Body of pancreas (tissue), 4 donors: ENCODE data around the gene TRPV6. TPM values are rescaled to one million over a fixed set of nuclear protein-coding genes. Genes with fewer than 3 reads are reported as not detected.

Experiments
- ATAC-seq: fragments of 150-250 bp; one replicate; pipeline ENCODE4 v1.9.1; 2016
- DNase-seq, 4 donors: peaks; one replicate each; pipeline ENCODE4 v3.0.0-alpha.2; 2019
- H3K27ac ChIP-seq, 4 donors: fragments of 200-600 bp; sonication (generic); 1 replicate in 3 of 4; 2 replicates in 1 of 4; pipeline versions ENCODE4 v1.5.1 to v1.6.1; 2016 to 2019; ENCODE audit warnings: mild to moderate bottlenecking in 1 of 4, mixed read lengths in 1 of 4, moderate library complexity in 1 of 4
- H3K27me3 ChIP-seq, 2 donors: fragments of 200-600 bp; sonication (generic); one replicate each; pipeline ENCODE4 v1.6.0; 2016; ENCODE audit warnings: mild to moderate bottlenecking in 1 of 2
- H3K36me3 ChIP-seq, 2 donors: fragments of 200-600 bp; sonication (generic); replicated peaks in 1 of 2; 2 replicates each; pipeline ENCODE4 v1.5.1; 2016; ENCODE audit warnings: low read depth in 2 of 2; ENCODE audit not compliant: insufficient read depth in 1 of 2
- H3K4me1 ChIP-seq: fragments of 200-600 bp; sonication (generic); one replicate; pipeline ENCODE4 v1.6.0; 2016
- H3K4me3 ChIP-seq, 2 donors: fragments of 200-600 bp; sonication (generic); 1 replicate in 1 of 2; 2 replicates in 1 of 2; pipeline ENCODE4 v1.5.1; 2016 to 2019
- H3K9me3 ChIP-seq, 3 donors: fragments of 200-600 bp; sonication (generic); 1 replicate in 2 of 3; 2 replicates in 1 of 3; pipeline ENCODE4 v1.5.1; 2016
- POLR2A ChIP-seq, 3 donors: fragments of 450-650 bp; IDR thresholded peaks; one replicate each; pipeline ENCODE4 v1.6.1; 2016; ENCODE audit warnings: antibody characterized with exemption in 3 of 3, mild to moderate bottlenecking in 2 of 3
- WGBS, 2 donors: methylation state at CpG; one replicate each; pipeline ENCODE4 v1.1.5; 2017; 5-methylcytosine and 5-hydroxymethylcytosine counted together
- intact Hi-C: fragments of 100-400 bp; cut with DNase I; formaldehyde crosslinking; loops from one replicate; pipeline ENCODE4 v1.15.1; 2023
- total RNA-seq, 2 donors: library from RNA; depleted of rRNA; stranded (reverse); fragments of >200 nt; gene quantifications; one replicate each; pipeline ENCODE4 v1.1.0, GENCODE V29; 2016
- TF ChIP-seq, protein P1 (sequence below), 7 experiments: fragments of 450-650 bp in 4 of 7; fragments of 200-600 bp in 3 of 7; sonication (generic) in 3 of 7; IDR thresholded peaks; one replicate each; pipeline ENCODE4 v1.5.1; 2016 to 2019; ENCODE audit warnings: antibody characterized with exemption in 7 of 7

TRPV6 gene
- total RNA-seq, 2 donors from 2014 or later: 61.7 to 110 TPM

DNA sequence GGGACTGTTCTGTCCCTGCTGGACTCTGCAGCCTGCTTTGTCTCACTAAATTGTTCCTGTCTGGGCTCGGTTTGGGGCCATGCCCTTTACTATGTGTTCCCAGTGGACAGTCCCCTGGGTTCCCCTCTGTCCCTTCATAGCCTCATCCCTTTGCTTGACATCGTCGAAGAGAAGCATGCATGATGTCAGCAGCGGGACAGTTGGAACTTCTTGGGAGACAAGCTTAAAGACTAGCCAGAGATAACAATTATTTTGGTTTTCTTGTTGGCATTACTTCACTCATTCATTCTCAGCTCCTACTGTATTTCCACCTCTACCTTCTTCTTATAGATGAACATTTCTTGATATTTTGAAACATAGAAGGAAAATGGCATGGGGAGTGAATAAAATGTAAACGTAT is 27.9 kb downstream of the TRPV6 start:
- ATAC-seq (no peak), DNase-seq (no peak)
- peaks cover 37% of the 10 kb centered on the region for H3K4me1 ChIP-seq
- H3K27me3 ChIP-seq: no peaks in the 10 kb centered on the region
- H3K27ac ChIP-seq: peak overlapping the region in 1 of 4 donors; percentile 79
- no peak for TF ChIP-seq POLR2A (IDR thresholded peaks at IDR 0.05)
- TF ChIP-seq, protein P1, sequence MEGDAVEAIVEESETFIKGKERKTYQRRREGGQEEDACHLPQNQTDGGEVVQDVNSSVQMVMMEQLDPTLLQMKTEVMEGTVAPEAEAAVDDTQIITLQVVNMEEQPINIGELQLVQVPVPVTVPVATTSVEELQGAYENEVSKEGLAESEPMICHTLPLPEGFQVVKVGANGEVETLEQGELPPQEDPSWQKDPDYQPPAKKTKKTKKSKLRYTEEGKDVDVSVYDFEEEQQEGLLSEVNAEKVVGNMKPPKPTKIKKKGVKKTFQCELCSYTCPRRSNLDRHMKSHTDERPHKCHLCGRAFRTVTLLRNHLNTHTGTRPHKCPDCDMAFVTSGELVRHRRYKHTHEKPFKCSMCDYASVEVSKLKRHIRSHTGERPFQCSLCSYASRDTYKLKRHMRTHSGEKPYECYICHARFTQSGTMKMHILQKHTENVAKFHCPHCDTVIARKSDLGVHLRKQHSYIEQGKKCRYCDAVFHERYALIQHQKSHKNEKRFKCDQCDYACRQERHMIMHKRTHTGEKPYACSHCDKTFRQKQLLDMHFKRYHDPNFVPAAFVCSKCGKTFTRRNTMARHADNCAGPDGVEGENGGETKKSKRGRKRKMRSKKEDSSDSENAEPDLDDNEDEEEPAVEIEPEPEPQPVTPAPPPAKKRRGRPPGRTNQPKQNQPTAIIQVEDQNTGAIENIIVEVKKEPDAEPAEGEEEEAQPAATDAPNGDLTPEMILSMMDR (IDR thresholded peaks at IDR 0.05): no peak
- intact Hi-C loops: no loop called here
- WGBS, 2 donors: 57 to 69% methylated on average over 5 of the region's 5 CpGs
- no peaks in the 10 kb centered on the region for H3K9me3 ChIP-seq
- H3K36me3 ChIP-seq: peaks cover 0 to 2% of the 10 kb centered on the region in 2 donors
- no peak overlapping the region for H3K4me3 ChIP-seq

DNA sequence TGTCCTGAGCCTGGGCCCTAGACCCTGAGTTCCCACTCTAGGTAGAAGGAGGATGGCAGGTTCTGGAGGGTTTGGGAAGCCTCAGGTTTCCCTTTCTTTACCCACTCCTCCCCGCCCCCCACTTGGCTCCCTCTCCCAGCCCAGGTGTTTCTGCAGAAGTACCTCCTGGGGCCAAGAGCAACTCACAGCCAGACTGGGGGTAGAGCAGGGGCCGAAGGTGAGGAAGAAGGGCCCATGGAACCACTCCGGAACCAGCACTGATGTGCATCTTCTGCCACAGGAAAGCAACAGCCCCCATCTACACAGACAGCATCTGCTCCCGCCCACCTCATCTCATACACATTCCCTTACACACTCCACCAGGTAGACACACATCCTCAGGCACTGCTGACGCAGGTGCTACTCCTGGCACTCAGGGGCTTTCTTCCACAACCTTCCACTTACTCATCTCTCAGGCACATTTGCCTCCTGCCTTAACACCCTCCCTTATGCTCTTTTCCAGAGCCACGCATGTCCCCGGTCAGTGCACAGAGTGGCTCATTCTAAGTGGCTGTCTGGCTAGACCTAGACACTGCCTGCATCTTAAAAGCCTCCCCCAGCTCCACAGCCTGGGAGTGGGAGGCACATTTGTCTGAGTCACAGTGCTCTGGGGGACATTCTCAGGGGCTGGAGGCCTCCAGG is 28.8 kb downstream of the TRPV6 start:
- Histone ChIP-seq H3K4me3 (no peak overlapping the region), H3K9me3 (no peaks in the 10 kb centered on the region), H3K27me3 (no peaks in the 10 kb centered on the region), H3K4me1 (peaks cover 37% of the 10 kb centered on the region), H3K36me3 (peaks cover 0 to 2% of the 10 kb centered on the region in 2 donors), H3K27ac (peak overlapping the region in 3 of 4 donors; percentile 65 to 85 (median 79))
- 60 to 69% methylated on average over 6 to 7 of the region's 7 CpGs for WGBS, 2 donors
- no peak for TF ChIP-seq POLR2A (IDR thresholded peaks at IDR 0.05)
- TF ChIP-seq, protein P1 (IDR thresholded peaks at IDR 0.05): no peak
- DNase-seq (peak in 2 of 4 donors; percentile 26 to 51), ATAC-seq (no peak)
- intact Hi-C loops: no loop called here

DNA sequence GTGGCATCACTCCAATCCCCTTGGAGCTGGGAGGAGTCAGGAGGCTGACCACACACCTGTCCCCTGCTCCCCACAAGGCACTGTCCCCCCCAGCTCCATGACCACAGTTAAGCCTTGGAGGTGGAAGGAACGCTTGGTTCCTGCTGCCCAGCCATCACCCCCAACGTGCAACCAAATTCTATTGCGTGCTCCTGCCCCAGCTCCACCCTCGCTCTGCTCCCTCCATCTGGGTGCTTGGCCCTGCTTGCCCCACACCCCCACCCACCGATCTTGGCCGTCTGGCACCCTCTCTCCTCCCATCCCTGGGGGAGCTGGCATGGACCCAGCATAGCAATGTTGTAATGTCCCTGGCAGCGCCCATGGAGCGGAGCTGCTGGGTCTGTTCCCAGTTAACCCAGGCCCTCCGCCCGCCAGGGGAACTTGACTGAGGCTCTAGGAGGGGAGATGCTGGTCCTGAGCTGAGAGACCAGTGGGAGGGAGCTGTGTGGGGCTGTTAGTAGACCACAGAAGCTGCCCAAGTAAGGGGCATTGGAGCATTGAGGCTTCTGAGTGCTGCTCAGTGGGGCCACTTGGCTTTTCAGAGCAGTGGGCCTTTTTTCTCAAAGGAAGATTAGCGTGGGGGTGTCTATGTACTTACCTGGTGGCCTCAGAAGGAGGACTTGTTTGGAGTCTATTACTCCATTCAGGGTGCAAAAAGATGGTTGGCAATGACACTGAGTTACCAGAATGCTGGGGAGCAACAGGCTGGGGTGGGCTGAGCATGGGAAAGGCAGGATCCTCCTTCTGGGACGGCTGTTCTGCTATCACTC is 29.6 kb downstream of the TRPV6 start:
- Histone ChIP-seq H3K36me3 (no peaks in the 10 kb centered on the region), H3K27ac (peak overlapping the region; percentile 41 to 85 (median 72)), H3K9me3 (no peaks in the 10 kb centered on the region), H3K27me3 (no peaks in the 10 kb centered on the region), H3K4me1 (peaks cover 37% of the 10 kb centered on the region), H3K4me3 (no peak overlapping the region)
- TF ChIP-seq POLR2A (IDR thresholded peaks at IDR 0.05): peak in 2 of 3 donors; percentile 50 to 59
- TF ChIP-seq, protein P1 (IDR thresholded peaks at IDR 0.05): peak in 2 of 7 experiments; percentile 12 to 13
- intact Hi-C loops: no loop called here
- 42 to 49% methylated on average over 9 to 12 of the region's 12 CpGs for WGBS, 2 donors
- DNase-seq (peak; percentile 80 to 89 (median 82)), ATAC-seq (peak; percentile 69)

- intact Hi-C loops: no loop called here
- peak overlapping the region; percentile 41 to 85 (median 72) for H3K27ac ChIP-seq
- ATAC-seq (peak; percentile 1), DNase-seq (no peak)
- no peaks in the 10 kb centered on the region for H3K27me3 ChIP-seq
- no peaks in the 10 kb centered on the region for H3K9me3 ChIP-seq
- H3K4me1 ChIP-seq: peaks cover 37% of the 10 kb centered on the region
- WGBS, 2 donors: 5 to 14% methylated on average over 17 to 43 of the region's 43 CpGs
- no peaks in the 10 kb centered on the region for H3K36me3 ChIP-seq
- peak overlapping the region; percentile 39 to 54 for H3K4me3 ChIP-seq
- no peak for TF ChIP-seq POLR2A (IDR thresholded peaks at IDR 0.05)
- TF ChIP-seq, protein P1 (IDR thresholded peaks at IDR 0.05): peak in 2 of 7 experiments; percentile 9 to 19
Measured at GRCh38 chr7:142855114-142855743, 30.3 kb downstream of the TRPV6 start.
